Naive thymus-derived CD4-positive, alpha-beta T cell (primary cell): ENCODE results near the gene IGLL5. TPM values are rescaled to one million over a fixed set of nuclear protein-coding genes. Genes with fewer than 3 reads are reported as not detected.
"Not testable (repeated sequence)": the region's sequence is repeated elsewhere in the genome, so short reads cannot be mapped to it uniquely, and the experiment has no call there.

Experiments
- ATAC-seq: fragments of 150-1000 bp; cut with Tn5 transposase; 2 replicates; pipeline ENCODE4 v1.10.0; 2021; ENCODE audit warnings: mild to moderate bottlenecking, moderate library complexity
- CTCF ChIA-PET: fragments of 350-600 bp; sonication (Branson Sonifier 250); formaldehyde crosslinking; loops from one replicate; lab custom pipeline; 2021; ENCODE audit warnings: antibody characterized with exemption; lab: Charles Lee
- POLR2A ChIA-PET: fragments of 350-600 bp; sonication (Branson Sonifier 250); formaldehyde crosslinking; loops from one replicate; lab custom pipeline; 2021; ENCODE audit warnings: antibody characterized with exemption, inconsistent platforms; lab: Charles Lee
- DNase-seq, 9 donors: peaks; one replicate each; pipeline versions ENCODE4 v3.0.0 to v3.0.0-alpha.2; 2020 to 2022; ENCODE audit warnings: mixed read lengths in 1 of 9
- H3K27ac ChIP-seq: one replicate; pipeline ENCODE4 v1.7.0; 2013; ENCODE audit warnings: mild to moderate bottlenecking, low read depth, low read length, moderate library complexity
- H3K27me3 ChIP-seq, 2 donors: one replicate each; pipeline ENCODE4 v1.7.0; 2013; ENCODE audit warnings: low read length in 2 of 2, mild to moderate bottlenecking in 2 of 2, moderate library complexity in 2 of 2; ENCODE audit not compliant: control insufficient read depth in 2 of 2, insufficient read depth in 2 of 2
- H3K36me3 ChIP-seq, 3 experiments: 1 replicate in 2 of 3; 2 replicates in 1 of 3; pipeline ENCODE4 v1.7.0; 2013; ENCODE audit warnings: low read length in 3 of 3, mild to moderate bottlenecking in 3 of 3, moderate library complexity in 1 of 3; ENCODE audit not compliant: insufficient read depth in 3 of 3, control insufficient read depth in 2 of 3
- H3K4me1 ChIP-seq, 2 donors: one replicate each; pipeline ENCODE4 v1.7.0; 2013; ENCODE audit warnings: low read length in 2 of 2, mild to moderate bottlenecking in 2 of 2, moderate library complexity in 1 of 2; ENCODE audit not compliant: control insufficient read depth in 2 of 2, insufficient read depth in 2 of 2
- H3K4me3 ChIP-seq: 2 replicates; pipeline ENCODE4 v1.7.0; 2013; ENCODE audit warnings: mild to moderate bottlenecking, low read length
- H3K9me3 ChIP-seq, 3 experiments: 1 replicate in 2 of 3; 2 replicates in 1 of 3; pipeline ENCODE4 v1.7.0; 2013; ENCODE audit warnings: low read length in 3 of 3; ENCODE audit not compliant: control insufficient read depth in 2 of 3
- H3K27ac Mint-ChIP-seq, 9 donors: one replicate each; pipeline ENCODE4 v1.8.0; 2020 to 2022; ENCODE audit warnings: mixed read lengths in 9 of 9, mild to moderate bottlenecking in 8 of 9, moderate library complexity in 5 of 9, inconsistent platforms in 2 of 9
- H3K27me3 Mint-ChIP-seq, 5 donors: one replicate each; pipeline ENCODE4 v1.8.0; 2021 to 2022; ENCODE audit warnings: mixed read lengths in 5 of 5, mild to moderate bottlenecking in 1 of 5
- H3K36me3 Mint-ChIP-seq, 5 donors: one replicate each; pipeline ENCODE4 v1.8.0; 2020 to 2022; ENCODE audit warnings: mixed read lengths in 5 of 5, mild to moderate bottlenecking in 3 of 5, inconsistent platforms in 1 of 5
- H3K4me1 Mint-ChIP-seq, 7 donors: one replicate each; pipeline ENCODE4 v1.8.0; 2020 to 2022; ENCODE audit warnings: mixed read lengths in 7 of 7, mild to moderate bottlenecking in 3 of 7, inconsistent platforms in 1 of 7
- H3K4me3 Mint-ChIP-seq, 10 donors: one replicate each; pipeline ENCODE4 v1.8.0; 2020 to 2022; ENCODE audit warnings: mild to moderate bottlenecking in 10 of 10, mixed read lengths in 10 of 10, moderate library complexity in 6 of 10, inconsistent platforms in 2 of 10
- H3K9me3 Mint-ChIP-seq, 11 donors: one replicate each; pipeline ENCODE4 v1.8.0; 2020 to 2022; ENCODE audit warnings: mixed read lengths in 11 of 11, mild to moderate bottlenecking in 4 of 11, inconsistent platforms in 1 of 11, moderate library complexity in 1 of 11
- intact Hi-C, 2 donors: fragments of 100-400 bp; cut with micrococcal nuclease; formaldehyde crosslinking; loops; one replicate each; pipeline ENCODE4 v1.15.1; 2023
- polyA plus RNA-seq, 2 donors: library from polyadenylated mRNA; unstranded; fragments of 300-500 nt; fragmentation: Illumina TruSeq; gene quantifications; one replicate each; pipeline ENCODE4 v1.2.3, GENCODE V29; 2021
- total RNA-seq, 6 experiments: library from RNA in 5 of 6; stranded (reverse) in 5 of 6; gene quantifications; 1 replicate in 5 of 6; 2 replicates in 1 of 6; pipeline ENCODE4 v1.2.3 and lab custom pipeline; 2021 to 2026

IGLL5 gene
- total and polyA plus RNA-seq, 7 experiments from 2014 or later = 0.53 to 16.0 (median 12.3) TPM; not detected in 4

- intact Hi-C loops, ATAC-seq, H3K4me3 ChIP-seq, H3K4me3 Mint-ChIP-seq, H3K27ac ChIP-seq, H3K36me3 ChIP-seq, H3K9me3 Mint-ChIP-seq, H3K27ac Mint-ChIP-seq, H3K27me3 ChIP-seq, H3K36me3 Mint-ChIP-seq, POLR2A ChIA-PET, H3K4me1 ChIP-seq, H3K9me3 ChIP-seq, DNase-seq, CTCF ChIA-PET, H3K4me1 Mint-ChIP-seq: not testable (repeated sequence)
- H3K27me3 Mint-ChIP-seq = peaks cover 0 to 14% (median 0%) of the 10 kb centered on the region in 5 donors
Observed at GRCh38 chr22:22903781-22904192, 16.2 kb downstream of the IGLL5 start.

GRCh38 chr22:22904736-22905135 lies 17.1 kb downstream of the IGLL5 start:
- H3K27me3 ChIP-seq, intact Hi-C loops, ATAC-seq, H3K27ac ChIP-seq, H3K4me1 Mint-ChIP-seq, DNase-seq, POLR2A ChIA-PET, H3K27ac Mint-ChIP-seq, H3K9me3 Mint-ChIP-seq, H3K4me3 ChIP-seq, H3K4me3 Mint-ChIP-seq, CTCF ChIA-PET, H3K36me3 Mint-ChIP-seq, H3K36me3 ChIP-seq, H3K9me3 ChIP-seq, H3K4me1 ChIP-seq: not testable (repeated sequence)
- peaks cover 0 to 24% (median 0%) of the 10 kb centered on the region in 5 donors for H3K27me3 Mint-ChIP-seq

GRCh38 chr22:22906391-22906790 lies 18.8 kb downstream of the IGLL5 start:
- ATAC-seq, intact Hi-C loops: not testable (repeated sequence)

GRCh38 chr22:22906907-22907550 lies 19.4 kb downstream of the IGLL5 start:
- no peak for DNase-seq
- Histone ChIP-seq H3K36me3 (no peaks in the 10 kb centered on the region), H3K27me3 (no peaks in the 10 kb centered on the region), H3K4me1 (no peaks in the 10 kb centered on the region), H3K4me3 (no peak overlapping the region), H3K9me3 (no peaks in the 10 kb centered on the region), H3K27ac (no peak overlapping the region)
- Mint-ChIP-seq H3K27me3 (peaks cover 0 to 26% (median 0%) of the 10 kb centered on the region in 5 donors), H3K36me3 (no peaks in the 10 kb centered on the region), H3K9me3 (no peaks in the 10 kb centered on the region), H3K4me1 (peaks cover 0 to 2% (median 0%) of the 10 kb centered on the region in 7 donors), H3K27ac (no peak overlapping the region), H3K4me3 (no peak overlapping the region)
- no peak for ATAC-seq
- CTCF ChIA-PET = no interaction called here
- intact Hi-C loops = no loop called here
- POLR2A ChIA-PET = no interaction called here

More at GRCh38 chr22:22906391-22906790, 18.8 kb downstream of the IGLL5 start:
- H3K27me3 ChIP-seq, H3K9me3 Mint-ChIP-seq, CTCF ChIA-PET, DNase-seq, H3K9me3 ChIP-seq, H3K27ac Mint-ChIP-seq, H3K36me3 ChIP-seq, H3K4me1 Mint-ChIP-seq, POLR2A ChIA-PET, H3K4me3 ChIP-seq, H3K4me3 Mint-ChIP-seq, H3K4me1 ChIP-seq, H3K36me3 Mint-ChIP-seq, H3K27ac ChIP-seq: not testable (repeated sequence)
- peaks cover 0 to 28% (median 0%) of the 10 kb centered on the region in 5 donors for H3K27me3 Mint-ChIP-seq

GRCh38 chr22:22907551-22908494 lies 20.2 kb downstream of the IGLL5 start:
- H3K4me1 Mint-ChIP-seq = peaks cover 0 to 2% (median 0%) of the 10 kb centered on the region in 7 donors
- ChIA-PET POLR2A (no interaction called here), CTCF (no interaction called here)
- no peaks in the 10 kb centered on the region for H3K9me3 Mint-ChIP-seq
- Histone ChIP-seq H3K36me3 (no peaks in the 10 kb centered on the region), H3K9me3 (no peaks in the 10 kb centered on the region), H3K27ac (no peak overlapping the region), H3K4me1 (no peaks in the 10 kb centered on the region), H3K4me3 (no peak overlapping the region), H3K27me3 (no peaks in the 10 kb centered on the region)
- DNase-seq (no peak), ATAC-seq (no peak)
- no peak overlapping the region for H3K4me3 Mint-ChIP-seq
- H3K27ac Mint-ChIP-seq = no peak overlapping the region
- intact Hi-C loops = no loop called here
- no peaks in the 10 kb centered on the region for H3K36me3 Mint-ChIP-seq
- peaks cover 0 to 26% (median 0%) of the 10 kb centered on the region in 5 donors for H3K27me3 Mint-ChIP-seq

- POLR2A ChIA-PET = no interaction called here
- Histone ChIP-seq H3K27ac (no peak overlapping the region), H3K4me3 (no peak overlapping the region), H3K9me3 (no peaks in the 10 kb centered on the region), H3K4me1 (no peaks in the 10 kb centered on the region), H3K27me3 (no peaks in the 10 kb centered on the region), H3K36me3 (no peaks in the 10 kb centered on the region)
- Mint-ChIP-seq H3K27me3 (peaks cover 0 to 23% (median 0%) of the 10 kb centered on the region in 5 donors), H3K36me3 (no peaks in the 10 kb centered on the region), H3K27ac (no peak overlapping the region), H3K9me3 (no peaks in the 10 kb centered on the region), H3K4me3 (no peak overlapping the region), H3K4me1 (peaks cover 0 to 2% (median 0%) of the 10 kb centered on the region in 7 donors)
- intact Hi-C loops = no loop called here
- DNase-seq (no peak), ATAC-seq (no peak)
- CTCF ChIA-PET = no interaction called here
Observed at GRCh38 chr22:22908495-22908861, 20.9 kb downstream of the IGLL5 start.
